CD4-positive, alpha-beta T cell treated with Interleukin-6 at 100 ng/mL for 8 hours (primary cell): Measurements from ENCODE around the gene HJURP.

ENCODE experiments used
- DNase-seq: peaks from one replicate; pipeline ENCODE4 v3.0.0-alpha.2; 2020; ENCODE audit warnings: mixed read lengths, low spot score

The HJURP gene

DNA sequence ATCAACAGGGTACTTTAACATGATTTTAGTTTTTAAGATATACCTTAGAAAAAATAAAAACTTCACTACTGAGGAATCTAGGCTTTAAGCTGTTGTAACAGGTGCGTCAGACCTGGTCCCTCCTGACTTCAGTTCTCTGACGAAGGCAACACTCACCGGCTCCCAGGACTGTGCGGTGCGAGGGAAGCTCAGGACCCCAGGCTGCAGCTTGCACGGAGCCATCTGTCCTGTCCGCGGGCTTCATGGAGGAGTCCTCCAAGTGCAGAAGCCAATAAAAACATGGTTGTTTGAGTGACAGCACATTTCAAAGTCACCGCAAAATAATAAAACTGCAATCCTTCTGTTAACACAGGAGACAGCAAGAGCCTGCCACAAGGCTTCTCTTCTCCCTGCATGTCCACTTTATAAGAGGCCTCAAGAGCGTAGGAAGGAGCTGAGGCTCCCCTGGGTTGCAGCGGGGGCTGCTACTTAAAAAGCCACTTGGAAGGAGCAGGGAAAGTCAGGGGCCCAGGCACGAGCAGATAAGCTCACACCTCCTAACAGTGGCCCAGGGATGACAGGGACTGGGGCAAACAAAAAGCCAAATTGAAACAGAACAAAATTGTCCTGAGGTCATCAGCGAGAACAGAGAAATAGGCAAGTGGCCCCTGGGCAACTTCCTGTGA, 4.6 kb downstream of the HJURP start:
- no peak for DNase-seq

DNA sequence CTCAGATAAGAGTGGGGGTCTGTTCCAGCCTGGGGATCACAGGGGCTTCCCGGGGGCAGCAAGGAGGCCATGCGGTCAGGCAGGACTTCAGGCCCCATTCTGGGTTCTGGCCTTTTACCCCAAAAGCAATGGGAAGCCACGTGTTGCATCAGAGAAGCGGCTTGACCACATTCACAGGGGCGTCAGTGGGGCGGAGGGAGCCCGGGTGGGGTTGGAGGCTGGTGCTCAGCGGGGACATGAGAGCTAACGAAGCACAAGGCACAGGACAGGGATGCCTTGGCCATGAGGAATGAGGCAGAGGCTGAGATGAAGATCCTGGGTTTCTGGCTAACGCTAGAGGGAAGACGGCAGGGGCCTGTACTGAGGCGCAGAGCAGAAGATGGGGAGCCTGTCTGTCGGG, 6.1 kb downstream of the HJURP start:
- DNase-seq, result no peak

DNA sequence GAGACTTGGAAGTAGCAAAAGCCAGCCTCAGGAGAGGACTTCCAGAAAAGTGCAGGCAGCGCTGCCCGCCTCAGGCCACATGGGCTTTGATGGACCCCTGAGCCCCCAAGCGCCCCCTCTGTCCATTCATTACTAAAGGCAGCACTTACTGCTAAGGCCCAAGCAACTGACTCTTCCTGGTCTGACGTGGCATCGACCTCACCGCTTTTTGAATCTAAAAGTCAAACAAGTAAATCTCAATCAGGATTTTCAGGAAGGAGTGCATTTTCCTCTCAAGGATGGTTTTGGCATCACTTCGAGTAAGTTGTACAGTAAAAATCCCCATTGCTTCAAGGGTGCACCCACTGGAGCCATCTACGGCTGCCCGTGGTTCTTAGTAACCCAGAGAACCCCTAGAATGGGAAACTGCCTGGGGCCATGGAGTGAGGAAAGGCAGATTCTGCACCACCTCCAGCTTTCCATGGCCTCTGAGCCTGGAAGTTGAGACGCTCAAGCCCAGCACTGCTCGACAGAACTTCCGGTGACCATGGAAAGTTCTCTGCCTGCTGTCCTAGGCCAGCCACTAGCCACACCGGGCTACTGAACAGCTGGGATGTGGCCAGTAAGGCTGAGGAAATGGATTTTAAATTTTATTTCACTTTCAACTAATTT, 7.0 kb downstream of the HJURP start:
- DNase-seq, result no peak

DNA sequence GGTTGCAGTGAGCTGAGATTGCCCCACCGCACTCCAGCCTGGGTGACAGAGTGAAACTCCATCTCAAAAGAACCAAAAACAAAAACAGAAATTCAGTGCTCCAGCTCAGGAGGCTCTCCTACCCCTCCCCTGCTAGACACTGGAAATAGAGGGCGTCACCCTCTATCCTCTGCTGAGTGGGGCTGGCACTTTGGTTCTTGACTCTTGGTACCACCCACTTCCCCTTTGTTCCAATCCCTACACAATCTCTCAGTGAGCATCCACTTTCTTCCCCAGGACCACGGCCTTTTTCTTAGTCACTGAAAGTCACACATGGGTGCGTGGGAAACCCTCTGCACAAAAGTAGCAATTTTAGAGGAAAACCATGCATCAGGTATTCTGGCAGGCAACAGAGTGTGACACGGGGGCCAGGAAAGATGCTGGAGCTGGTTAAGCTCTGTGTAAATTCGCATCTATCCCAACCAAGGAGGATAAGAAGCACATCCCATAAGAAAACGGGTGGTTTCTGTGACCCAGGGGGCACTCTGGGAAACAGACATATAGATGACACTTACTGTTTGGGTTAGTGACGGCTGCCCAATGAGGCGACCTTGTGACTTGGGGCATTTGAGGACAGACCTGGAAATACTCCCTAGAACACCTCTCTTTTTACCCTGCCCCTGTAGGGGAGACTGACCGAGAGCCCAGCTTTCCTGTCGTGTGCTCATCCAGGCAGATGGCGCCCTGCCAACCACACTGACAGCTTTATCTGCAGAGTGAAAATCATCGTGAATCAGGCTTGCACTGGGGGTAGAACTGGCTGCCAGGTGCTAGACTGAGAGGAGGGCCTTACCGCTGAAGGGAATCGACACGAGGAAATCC, 7.7 kb downstream of the HJURP start:
- no peak for DNase-seq

DNA sequence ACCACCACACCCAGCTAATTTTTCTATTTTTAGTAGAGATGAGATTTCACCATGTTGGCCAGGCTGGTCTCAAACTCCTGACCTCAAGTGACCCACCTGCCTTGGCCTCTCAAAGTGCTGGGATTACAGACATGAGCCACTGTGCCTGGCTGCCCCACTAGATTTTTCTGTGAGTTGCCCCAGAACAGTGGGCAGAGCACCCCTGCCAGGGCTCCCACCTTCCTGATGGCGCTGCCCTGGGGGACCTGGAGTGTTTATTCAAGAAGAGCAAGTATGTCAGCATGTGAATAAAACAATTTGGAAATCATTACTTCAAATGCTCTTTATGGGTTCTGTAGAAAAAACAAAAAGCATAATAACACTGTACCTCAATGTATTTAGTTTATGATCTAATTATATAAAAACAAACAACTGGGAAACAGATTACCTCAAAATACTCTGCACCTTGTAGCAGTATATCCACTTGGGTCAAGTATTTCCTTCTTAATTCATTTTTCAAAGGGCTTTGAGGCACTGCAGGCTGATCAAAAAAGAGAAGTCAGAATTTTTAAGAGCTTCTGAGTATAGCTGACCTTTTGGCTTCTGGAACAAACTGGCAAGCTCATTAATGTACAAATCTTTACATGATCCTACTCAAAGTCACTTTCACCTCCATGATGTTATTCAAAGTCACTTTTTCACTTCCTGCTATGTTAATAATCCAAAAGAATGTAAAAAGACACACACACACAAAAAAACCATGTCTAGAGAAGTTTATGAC, 8.9 kb downstream of the HJURP start:
- no peak for DNase-seq

DNA sequence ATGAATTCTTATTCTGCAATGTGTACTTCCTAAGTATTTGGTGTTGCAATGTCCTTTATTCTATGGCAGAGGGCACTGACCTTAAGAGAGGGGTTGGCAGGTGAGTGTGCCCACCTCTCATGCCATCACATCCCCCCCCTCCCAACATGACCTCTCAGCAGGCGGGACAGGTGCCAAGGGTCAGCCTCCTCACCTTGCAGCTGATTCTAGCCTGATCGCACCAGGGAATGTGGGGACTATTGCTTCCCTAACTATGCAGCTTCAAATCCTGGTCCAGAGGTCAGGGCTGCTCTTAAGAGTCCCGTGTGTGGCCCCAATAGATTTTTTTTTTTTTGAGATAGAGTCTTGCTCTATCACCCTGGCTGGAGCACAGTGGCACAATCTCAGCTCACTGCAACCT, 9.5 kb downstream of the HJURP start:
- no peak for DNase-seq

DNA sequence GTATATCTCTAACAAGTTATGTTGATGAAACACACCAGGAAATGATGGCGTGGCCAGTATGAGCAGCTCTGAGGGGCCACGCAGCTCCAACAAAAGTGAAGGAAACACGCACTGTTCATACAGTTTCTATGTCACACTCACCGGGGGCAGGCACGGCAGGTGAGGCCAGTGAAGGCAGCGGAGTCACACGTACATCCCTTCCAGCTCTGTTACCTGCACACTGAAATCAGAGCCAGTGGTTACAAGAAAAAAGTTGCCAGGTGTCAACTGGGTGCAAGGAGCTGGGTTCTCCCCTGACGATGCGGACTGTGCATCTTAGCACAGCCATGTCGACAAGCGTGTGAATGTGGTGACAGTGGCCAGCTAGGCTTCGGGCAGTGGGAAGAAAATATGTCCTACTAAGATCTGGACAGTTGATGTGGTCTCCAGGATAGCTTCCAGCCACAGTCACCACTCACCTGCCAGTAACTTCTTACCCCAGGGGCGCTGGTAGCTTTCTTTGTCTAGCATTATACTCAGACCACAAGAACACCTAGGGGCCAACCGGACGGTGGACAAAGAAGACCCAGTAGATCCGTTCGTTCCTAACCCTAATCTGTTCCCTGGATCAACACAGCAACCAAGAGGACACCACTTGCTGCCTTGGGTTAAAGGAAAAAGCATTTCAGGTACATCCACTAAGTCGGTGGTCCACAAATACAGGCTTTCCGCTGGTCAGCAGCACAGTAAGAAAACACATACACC, 10.1 kb downstream of the HJURP start:
- DNase-seq, result no peak

DNA sequence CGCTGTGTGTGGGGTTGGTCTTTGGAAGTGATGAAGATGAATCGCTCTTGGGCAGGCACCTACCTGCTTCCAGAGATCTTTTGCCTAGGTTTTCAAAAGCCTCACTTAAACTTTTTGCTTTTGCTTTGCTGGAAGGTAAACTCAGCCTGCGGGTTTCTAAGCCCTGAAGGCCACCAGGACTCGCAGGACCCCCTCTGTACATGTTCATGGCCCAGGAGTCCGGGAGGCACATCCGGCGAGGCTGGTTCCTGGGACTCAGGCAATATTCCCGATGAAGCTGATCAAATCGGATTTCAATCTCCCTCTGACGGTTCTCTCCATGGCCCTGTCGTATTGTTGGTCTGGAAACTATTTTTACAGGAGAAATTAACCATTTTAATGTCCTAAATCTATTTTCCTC, 13.2 kb downstream of the HJURP start:
- DNase-seq, result no peak

DNA sequence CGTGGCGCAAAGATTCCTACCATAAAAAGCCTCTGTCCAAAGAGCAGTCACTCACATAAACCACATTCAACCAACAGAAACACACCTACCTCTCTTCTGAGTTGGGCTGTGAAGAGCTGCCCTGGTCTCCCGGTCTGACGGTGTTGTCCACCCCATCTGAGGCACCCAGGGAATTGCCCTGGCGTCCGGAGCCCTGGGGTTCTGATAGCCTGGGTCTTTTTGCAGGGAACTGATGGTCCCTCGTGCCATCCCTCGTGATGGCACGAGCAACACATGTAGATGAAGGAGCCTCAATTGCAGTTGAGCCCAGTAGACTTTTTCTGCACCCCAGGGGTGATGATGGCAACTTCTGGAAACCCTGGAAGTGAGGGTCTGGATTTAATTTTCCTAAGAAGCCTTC, 13.8 kb downstream of the HJURP start:
- no peak for DNase-seq

DNA sequence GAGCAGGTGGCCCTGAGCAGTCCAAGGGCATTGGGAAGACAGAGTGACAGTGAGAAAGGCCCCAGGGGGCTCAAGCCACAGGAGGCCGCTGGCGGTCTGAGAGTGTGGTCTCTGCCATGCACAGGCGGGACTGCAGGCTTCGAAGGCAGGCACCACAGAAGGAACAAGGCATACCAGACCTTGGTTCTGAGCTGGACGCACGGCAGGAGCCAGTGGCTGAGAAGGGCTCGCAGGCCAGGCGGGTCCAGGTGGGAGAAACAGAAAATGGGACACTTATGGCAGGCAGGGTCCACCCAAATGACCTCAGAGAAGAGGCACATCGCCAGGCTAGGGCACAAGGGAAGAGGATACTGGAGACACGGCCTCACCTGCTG, 14.9 kb downstream of the HJURP start:
- DNase-seq, result no peak

DNA sequence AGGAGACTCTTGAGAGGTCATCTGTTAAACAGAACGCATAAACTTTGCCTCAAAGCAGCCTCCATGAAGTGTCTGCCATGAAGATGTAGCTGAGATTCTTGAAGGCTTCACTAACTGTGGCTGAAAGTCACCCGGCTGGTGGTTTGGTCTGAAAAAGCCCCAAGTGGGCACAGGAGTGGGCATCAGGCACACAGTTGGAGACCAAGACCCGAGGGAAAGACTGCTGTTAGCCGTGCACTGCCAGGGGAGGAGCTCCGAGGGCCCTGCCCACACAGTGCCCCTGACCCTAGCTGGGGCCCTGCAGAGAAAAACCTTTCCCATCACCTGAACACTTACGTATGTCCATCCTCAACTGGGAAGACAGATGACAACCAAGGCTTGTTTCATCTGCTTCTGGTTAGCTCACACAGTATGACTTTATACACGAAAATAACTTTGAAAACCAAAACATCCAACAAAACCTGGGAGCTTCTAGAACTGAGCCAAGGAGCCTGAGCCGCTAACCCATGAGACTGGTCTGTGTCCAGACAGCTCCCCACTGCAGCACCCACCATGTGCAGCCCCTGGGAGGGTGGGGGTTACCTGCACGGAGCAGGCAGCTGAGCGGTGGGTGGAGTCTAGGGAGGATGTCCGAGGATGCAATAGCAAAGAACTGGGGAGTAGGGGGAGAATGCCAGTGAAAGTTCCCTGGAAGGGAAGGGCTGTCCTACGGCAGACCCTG, 15.4 kb downstream of the HJURP start:
- DNase-seq, result no peak

DNA sequence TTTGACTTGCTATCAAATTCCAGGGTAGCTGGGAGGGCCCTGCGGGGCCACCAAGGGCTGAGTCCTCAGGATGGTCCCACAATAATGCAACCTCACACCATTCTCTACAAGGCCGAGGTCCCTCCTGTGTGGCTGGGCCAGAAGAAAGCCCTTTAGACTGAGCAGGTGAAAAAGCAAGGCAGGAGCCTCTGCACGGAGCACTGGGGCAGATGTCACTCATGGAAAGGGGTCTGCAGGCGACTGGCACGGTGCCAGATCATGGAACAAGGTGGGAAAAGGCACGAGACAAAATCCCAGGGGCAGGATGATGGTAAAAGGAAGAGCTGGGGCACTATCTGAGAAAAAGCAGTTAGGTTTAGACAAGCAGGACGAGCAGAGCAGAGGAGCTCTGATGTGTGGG, 16.1 kb downstream of the HJURP start:
- no peak for DNase-seq

DNA sequence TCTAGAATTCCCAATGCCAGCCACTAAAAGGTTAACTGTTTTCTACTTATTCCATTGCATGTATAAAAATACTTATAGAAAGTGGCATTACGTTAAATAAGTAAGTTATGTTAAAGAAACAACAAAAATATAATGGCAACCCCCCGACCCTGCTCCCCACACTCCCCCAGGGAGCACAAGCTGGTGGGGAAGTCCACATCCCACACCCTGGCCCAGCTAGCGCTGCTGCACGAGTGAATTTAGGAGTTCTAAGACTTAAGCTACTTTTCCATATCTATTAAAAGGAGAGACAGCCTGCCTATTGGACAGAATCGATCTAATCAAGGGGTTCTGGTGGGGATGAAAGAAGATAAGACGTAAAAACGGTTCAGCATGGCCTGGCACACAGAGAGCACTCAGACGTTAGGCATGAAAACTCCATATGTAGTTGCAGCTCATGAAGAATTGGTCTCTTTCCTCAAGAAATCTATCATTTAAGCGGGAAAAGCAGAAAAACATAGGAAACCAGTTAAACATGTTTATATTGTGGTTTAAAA, 16.6 kb downstream of the HJURP start:
- DNase-seq, result no peak

DNA sequence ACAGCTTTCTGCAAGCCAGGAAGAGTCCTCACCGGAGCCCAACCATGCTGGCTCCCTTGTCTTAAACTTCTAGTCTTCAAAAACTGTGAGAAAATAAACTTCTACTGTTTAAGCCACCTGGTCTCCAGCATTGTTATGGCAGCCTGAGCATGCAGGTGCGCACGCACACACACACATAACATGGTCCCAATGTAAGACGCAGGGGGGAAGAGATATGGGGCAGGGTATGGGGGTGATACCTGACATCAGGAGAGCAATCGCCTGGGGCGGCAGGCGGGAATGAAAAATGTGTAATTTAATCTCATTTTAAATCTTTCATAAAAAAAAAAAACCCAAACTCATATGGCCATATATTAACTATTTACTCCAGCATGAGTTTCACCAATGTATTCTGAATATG, 18.0 kb downstream of the HJURP start:
- no peak for DNase-seq

DNA sequence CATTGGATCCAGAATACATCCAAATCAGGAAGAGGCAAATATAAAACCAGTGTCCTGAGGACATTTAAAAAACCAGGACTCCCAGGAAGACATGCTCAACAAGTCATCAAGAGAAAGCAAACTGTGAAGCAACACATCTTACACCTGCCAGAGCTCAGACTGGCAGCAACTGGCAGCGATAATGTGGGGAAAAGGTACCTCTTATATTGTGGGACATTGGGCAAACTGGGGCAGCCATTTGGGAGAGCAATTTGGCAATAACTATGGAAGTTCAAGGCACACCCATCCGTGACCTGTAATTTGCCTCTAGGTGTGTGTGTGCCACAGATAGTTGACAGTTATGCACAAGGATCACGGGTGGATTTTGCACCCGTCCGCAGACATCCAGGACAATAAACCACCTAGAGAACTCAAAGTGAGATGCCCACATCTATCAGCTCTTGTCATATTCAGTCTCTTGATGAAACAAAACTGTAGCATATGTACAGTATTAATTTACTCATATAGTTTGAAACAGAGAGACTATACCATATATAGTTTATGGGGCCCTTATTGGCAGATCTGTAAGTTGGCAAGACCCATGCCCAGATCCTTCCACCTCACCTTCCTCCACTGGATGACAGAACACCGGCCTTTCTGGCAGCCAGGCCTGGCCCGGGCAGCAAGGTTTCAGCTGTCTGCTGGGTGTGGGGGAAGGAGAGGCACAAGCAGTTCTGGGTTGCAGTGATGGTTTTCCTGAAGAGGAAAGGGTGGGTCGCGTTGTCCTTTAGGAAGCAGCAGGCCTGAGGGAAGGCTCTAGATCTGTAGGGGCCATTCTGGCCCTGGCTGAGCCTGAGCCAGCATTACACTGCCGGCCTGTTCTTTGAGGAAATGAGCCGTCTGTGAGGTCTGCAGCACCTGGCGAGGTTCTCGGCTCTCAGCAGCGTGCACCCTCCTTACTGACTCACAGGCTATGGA, 18.8 kb downstream of the HJURP start:
- no peak for DNase-seq

DNA sequence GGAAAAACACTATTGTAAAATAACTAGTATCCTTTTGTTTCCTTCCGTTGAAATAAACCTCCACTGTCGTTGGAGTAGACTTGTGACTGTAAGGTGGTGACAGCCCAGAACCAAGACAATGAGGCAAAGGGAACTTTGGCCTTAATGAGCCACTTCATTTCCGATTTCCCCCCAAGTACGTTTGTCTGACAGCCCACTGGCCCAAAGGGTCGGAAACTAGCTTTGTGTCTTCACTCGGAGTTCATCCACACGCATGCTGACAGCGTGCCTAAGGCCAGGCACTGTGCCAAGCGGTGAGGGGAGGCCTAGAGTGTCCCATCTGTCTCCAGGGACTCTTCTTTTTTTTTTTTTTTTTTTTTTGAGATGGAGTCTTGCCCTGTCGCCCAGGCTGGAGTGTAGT, 21.0 kb downstream of the HJURP start:
- DNase-seq, result no peak

DNA sequence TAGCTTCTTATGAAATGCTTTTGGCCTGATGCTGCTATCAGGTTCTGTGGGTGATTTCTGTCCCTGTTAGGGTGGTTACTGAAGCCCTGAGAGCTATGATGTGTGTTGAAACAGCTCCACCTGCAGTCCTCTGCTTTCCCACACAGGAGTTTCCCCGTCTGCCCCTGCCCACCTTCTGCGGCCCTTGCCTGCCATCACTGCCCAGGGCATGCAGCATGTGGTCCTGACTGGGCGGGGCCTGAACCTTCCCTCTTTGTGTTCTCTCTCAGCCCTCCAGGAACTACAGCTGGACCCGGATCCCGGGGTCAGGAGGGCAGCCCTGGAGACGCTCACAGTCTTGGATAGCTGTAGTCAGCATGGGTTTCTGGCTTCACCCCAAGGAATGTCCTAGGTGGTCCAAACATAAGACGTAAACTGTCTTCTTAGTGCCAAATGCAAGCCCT, 21.4 kb downstream of the HJURP start:
- DNase-seq, result no peak

DNA sequence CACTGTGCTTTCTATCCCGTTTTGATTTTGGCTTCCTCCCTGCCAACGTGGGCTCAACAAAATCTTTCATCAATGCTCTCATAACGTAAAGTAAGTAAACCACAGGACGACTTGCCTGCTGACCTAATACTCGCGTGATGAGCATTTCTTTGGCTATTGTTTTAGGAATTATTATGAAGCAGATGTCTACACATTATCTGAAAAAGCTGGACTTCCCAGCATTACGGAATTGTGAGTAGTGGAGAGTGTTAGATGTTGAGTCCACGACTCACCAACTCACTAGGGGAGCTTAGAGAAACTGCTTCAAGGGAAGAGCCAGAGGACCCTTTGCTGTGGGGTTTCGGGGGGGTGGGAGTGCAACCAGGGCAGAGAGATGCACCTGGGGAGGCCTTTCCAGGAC, 21.9 kb downstream of the HJURP start:
- DNase-seq, result no peak

DNA sequence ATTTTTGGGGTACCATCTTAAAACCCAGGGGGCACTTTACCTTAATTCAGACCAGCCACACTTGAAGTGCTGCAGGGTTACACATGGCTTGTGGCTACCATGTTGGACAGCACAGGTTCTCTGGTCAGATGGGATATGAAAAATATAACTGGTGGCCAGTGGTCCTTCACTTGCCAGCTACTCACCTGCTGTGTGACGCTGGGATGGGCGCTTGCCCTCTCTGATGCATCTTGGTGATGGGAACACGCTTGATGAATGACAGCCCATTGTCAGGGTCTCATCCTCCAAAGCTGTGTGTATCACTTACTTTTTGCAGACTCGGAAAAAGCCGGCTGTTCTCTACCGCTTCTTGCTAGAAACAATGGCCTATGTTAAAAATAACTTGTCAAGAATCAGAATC, 22.5 kb downstream of the HJURP start:
- DNase-seq, result no peak
